ENCODE results near the gene KRT13. TPM values are rescaled to one million over a fixed set of nuclear protein-coding genes. Genes with fewer than 3 reads are reported as not detected.

Gene KRT13
- polyA plus RNA-seq, 1 experiment: not detected

DNA sequence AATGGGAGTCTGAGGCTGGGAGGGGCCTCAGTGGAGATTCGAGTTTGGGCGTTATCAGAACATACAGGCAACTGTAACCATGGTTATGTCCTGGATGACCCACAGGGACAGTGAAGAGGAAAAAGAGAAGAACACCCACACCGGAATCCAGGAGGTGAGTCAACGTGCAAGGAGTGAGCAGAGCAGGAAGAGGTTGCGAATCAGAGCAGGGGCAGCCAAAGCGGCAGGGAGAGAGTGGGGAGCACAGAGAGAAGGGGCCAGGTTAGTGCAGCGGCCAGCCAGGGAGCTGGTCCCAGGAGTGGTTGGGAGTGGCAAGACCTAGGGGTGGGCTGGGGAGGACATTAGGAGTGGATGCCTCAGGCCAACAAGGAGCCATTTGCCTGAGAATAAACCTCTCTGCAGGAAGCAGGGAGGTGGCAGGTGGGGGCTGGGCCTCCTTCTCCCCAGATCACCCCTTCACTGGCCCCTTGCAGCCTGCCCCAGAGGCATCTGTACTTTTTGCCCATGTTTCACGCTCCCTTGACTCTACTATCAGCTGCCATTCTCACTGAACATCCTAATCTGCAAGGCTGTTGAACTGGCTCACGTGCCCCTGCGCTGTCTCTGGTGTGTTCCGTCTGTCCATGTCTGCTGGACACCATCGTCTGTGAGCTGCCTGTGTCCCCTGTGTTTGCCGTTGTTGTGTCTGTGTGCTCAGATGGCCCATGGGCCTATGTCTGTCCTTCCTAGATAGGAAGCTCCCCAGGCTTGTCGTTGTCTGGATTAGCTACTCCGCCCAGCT, 5.1 kb downstream of the KRT13 start:
- no peaks in the 10 kb centered on the region; the same call in 1 of the 2 replicates for H3K9me3 ChIP-seq (ENCODE audit: control insufficient read depth, insufficient read depth, low read length)
- POLR2A ChIA-PET: no interaction called here
- H3K4me3 ChIP-seq (ENCODE audit: low read depth, low read length): no peak overlapping the region
- TF ChIP-seq, protein P1, sequence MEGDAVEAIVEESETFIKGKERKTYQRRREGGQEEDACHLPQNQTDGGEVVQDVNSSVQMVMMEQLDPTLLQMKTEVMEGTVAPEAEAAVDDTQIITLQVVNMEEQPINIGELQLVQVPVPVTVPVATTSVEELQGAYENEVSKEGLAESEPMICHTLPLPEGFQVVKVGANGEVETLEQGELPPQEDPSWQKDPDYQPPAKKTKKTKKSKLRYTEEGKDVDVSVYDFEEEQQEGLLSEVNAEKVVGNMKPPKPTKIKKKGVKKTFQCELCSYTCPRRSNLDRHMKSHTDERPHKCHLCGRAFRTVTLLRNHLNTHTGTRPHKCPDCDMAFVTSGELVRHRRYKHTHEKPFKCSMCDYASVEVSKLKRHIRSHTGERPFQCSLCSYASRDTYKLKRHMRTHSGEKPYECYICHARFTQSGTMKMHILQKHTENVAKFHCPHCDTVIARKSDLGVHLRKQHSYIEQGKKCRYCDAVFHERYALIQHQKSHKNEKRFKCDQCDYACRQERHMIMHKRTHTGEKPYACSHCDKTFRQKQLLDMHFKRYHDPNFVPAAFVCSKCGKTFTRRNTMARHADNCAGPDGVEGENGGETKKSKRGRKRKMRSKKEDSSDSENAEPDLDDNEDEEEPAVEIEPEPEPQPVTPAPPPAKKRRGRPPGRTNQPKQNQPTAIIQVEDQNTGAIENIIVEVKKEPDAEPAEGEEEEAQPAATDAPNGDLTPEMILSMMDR (IDR thresholded peaks at IDR 0.05; ENCODE audit: low read depth, low read length): no peak
- CTCF ChIA-PET: interaction anchor here (1.6 kb wide), 1 partner anchor 49 kb away, joined by 8 read pairs; no protein-coding TSS in a partner anchor
- DNase-seq (ENCODE audit: low read depth, low spot score): no peak
- no peaks in the 10 kb centered on the region for H3K27me3 ChIP-seq (ENCODE audit: control insufficient read depth, insufficient read depth, low read length)
- H3K27ac ChIP-seq (ENCODE audit: low read depth, low read length): no peak overlapping the region

DNA sequence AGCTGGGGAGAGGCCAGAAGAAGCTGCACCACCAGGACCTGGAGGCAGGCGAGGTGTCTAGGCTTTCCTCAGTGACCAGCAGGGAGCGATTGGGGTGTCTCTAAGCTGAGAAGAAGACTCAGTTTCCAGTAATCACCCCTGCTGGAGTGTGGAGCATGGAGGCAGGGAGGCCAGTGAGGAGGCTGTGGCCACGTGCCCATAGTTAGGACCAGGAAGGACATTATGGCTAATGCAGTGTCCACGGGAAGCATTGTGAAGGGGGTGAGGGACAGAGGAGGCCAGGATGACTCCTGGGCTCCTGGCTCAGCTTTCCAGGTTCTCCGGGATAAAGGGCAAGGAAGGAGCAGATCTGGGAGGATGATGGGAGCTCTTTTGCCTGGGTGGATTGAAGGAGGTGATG, 5.7 kb downstream of the KRT13 start:
- H3K27ac ChIP-seq (ENCODE audit: low read depth, low read length): no peak overlapping the region
- ChIA-PET POLR2A (no interaction called here), CTCF (interaction anchor here (1.6 to 2.0 kb wide), 2 partner anchors 49 to 163 kb away, joined by 7 to 8 read pairs; no protein-coding TSS in a partner anchor)
- H3K27me3 ChIP-seq (ENCODE audit: control insufficient read depth, insufficient read depth, low read length): no peaks in the 10 kb centered on the region
- no peaks in the 10 kb centered on the region; the same call in 1 of the 2 replicates for H3K9me3 ChIP-seq (ENCODE audit: control insufficient read depth, insufficient read depth, low read length)
- no peak for DNase-seq (ENCODE audit: low read depth, low spot score)
- TF ChIP-seq, protein P1 (IDR thresholded peaks at IDR 0.05; ENCODE audit: low read depth, low read length): no peak
- H3K4me3 ChIP-seq (ENCODE audit: low read depth, low read length): no peak overlapping the region

- H3K9me3 ChIP-seq (ENCODE audit: control insufficient read depth, insufficient read depth, low read length): no peaks in the 10 kb centered on the region; the same call in 1 of the 2 replicates
- ChIA-PET POLR2A (no interaction called here), CTCF (interaction anchor here (2.0 to 5.1 kb wide), 2 partner anchors 50 to 165 kb away, joined by 7 to 35 read pairs; no protein-coding TSS in a partner anchor)
- TF ChIP-seq, protein P1 (IDR thresholded peaks at IDR 0.05; ENCODE audit: low read depth, low read length): no peak
- H3K4me3 ChIP-seq (ENCODE audit: low read depth, low read length): no peak overlapping the region
- DNase-seq (ENCODE audit: low read depth, low spot score): no peak
- no peak overlapping the region for H3K27ac ChIP-seq (ENCODE audit: low read depth, low read length)
- no peaks in the 10 kb centered on the region for H3K27me3 ChIP-seq (ENCODE audit: control insufficient read depth, insufficient read depth, low read length)
Measured at GRCh38 chr17:41498276-41498675, 7.1 kb downstream of the KRT13 start.

GRCh38 chr17:41496803-41497484, 8.5 kb downstream of the KRT13 start:
- POLR2A ChIA-PET: interaction anchor here (1.0 kb wide), 1 partner anchor 470 kb away, joined by 3 read pairs; the partner anchor contains the start of gene KRTAP1-5

More at GRCh38 chr17:41496803-41497484, 8.5 kb downstream of the KRT13 start:
- peak; percentile 55 for DNase-seq (ENCODE audit: low read depth, low spot score)
- Histone ChIP-seq H3K9me3 (ENCODE audit: control insufficient read depth, insufficient read depth, low read length) (no peaks in the 10 kb centered on the region; the same call in 1 of the 2 replicates), H3K27ac (ENCODE audit: low read depth, low read length) (no peak overlapping the region), H3K4me3 (ENCODE audit: low read depth, low read length) (no peak overlapping the region), H3K27me3 (ENCODE audit: control insufficient read depth, insufficient read depth, low read length) (no peaks in the 10 kb centered on the region)
- TF ChIP-seq, protein P1 (IDR thresholded peaks at IDR 0.05; ENCODE audit: low read depth, low read length): peak; percentile 78
- CTCF ChIA-PET: interaction anchor here (1.1 to 5.1 kb wide), 3 partner anchors 52 to 640 kb away, joined by 3 to 35 read pairs (median 5); no protein-coding TSS in a partner anchor
